Stomach smooth muscle (tissue), 2 donors: ENCODE data around the gene IREB2.
"Not testable (repeated sequence)": the region's sequence is repeated elsewhere in the genome, so short reads cannot be mapped to it uniquely, and the experiment has no call there.

ENCODE experiments used
- H3K27ac ChIP-seq: one replicate; pipeline ENCODE4 v1.7.0; 2013; ENCODE audit warnings: mild to moderate bottlenecking, low read length, inconsistent platforms
- H3K27me3 ChIP-seq, 2 donors: one replicate each; pipeline ENCODE4 v1.7.0; 2013; ENCODE audit warnings: low read length in 2 of 2; ENCODE audit not compliant: insufficient read depth in 2 of 2, control insufficient read depth in 1 of 2
- H3K36me3 ChIP-seq, 2 donors: one replicate each; pipeline ENCODE4 v1.7.0; 2013; ENCODE audit warnings: low read length in 2 of 2; ENCODE audit not compliant: control insufficient read depth in 2 of 2, insufficient read depth in 2 of 2
- H3K4me1 ChIP-seq: one replicate; pipeline ENCODE4 v1.7.0; 2013; ENCODE audit warnings: low read length; ENCODE audit not compliant: control insufficient read depth, insufficient read depth
- H3K4me3 ChIP-seq, 2 donors: one replicate each; pipeline ENCODE4 v1.7.0; 2013; ENCODE audit warnings: low read length in 2 of 2
- H3K9ac ChIP-seq, 2 donors: one replicate each; pipeline ENCODE4 v1.7.0; 2013; ENCODE audit warnings: low read length in 2 of 2, mild to moderate bottlenecking in 1 of 2
- H3K9me3 ChIP-seq, 2 donors: one replicate each; pipeline ENCODE4 v1.7.0; 2013; ENCODE audit warnings: low read length in 2 of 2; ENCODE audit not compliant: control insufficient read depth in 2 of 2
- donor health status: healthy.
- donor health status: Pancreatic carcinoma.

IREB2 gene

GRCh38 chr15:78394981-78395616, 42.9 kb upstream of the IREB2 start:
- Histone ChIP-seq H3K36me3 (no peaks in the 10 kb centered on the region), H3K4me3 (no peak overlapping the region), H3K27me3 (peaks cover 0 to 3% of the 10 kb centered on the region in 2 donors), H3K9ac (no peak overlapping the region), H3K9me3 (no peaks in the 10 kb centered on the region), H3K4me1 (peaks cover 9% of the 10 kb centered on the region), H3K27ac (no peak overlapping the region)

DNA sequence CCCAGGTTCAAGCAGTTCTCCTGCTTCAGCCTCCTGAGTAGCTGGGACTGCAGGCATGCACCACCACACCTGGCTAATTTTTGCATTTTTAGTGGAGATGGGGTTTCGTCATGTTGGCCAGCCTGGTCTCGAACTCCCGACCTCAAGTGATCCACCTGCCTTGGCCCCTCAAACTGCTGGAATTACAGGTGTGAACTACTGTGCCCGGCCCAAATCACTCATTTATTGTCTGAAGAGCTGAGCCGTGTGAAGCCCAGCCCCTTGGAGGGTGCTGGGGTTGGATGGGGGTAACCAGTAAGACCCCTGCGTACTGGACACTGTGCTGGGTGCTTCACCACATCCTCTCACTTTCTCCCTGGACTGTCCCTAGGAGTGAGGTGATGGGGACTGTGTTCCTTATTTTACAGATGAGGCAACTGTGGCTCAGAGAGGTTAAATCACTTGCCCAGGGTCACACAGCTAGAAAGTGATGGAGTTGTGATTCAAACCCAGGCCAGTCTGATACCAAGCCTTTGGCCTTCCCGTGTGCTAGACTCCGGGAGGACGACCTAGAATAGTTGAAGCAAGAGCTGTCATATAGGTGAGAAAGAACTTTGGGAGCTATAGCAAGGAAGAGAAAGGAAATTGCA, 41.7 kb upstream of the IREB2 start:
- Histone ChIP-seq H3K27ac (no peak overlapping the region), H3K36me3 (no peaks in the 10 kb centered on the region), H3K4me1 (peaks cover 9% of the 10 kb centered on the region), H3K4me3 (no peak overlapping the region), H3K9me3 (no peaks in the 10 kb centered on the region), H3K9ac (no peak overlapping the region), H3K27me3 (peaks cover 0 to 3% of the 10 kb centered on the region in 2 donors)

DNA sequence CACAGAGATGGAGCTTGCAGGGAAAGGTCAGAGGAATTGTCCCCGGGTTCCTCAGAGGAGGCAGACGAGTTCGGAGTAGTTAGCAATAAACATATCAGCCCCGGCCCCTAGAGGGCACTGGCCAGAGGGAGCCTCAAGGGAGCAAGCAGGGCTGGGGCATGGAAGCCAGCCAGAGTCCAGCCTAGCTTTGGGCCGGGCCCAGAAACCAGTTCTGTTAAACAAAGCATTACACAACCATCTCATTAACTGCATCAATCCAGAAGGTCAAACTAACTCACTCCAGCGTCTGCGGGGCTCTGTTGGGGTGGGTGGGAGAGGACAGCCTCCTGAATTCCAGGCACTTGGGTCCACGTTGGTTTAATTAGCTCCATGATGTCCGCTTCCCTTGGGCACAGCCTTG, 41.0 kb upstream of the IREB2 start:
- Histone ChIP-seq H3K9me3 (no peaks in the 10 kb centered on the region), H3K4me3 (no peak overlapping the region), H3K9ac (no peak overlapping the region), H3K4me1 (peaks cover 9% of the 10 kb centered on the region), H3K27ac (no peak overlapping the region), H3K27me3 (peaks cover 3 to 5% of the 10 kb centered on the region in 2 donors), H3K36me3 (no peaks in the 10 kb centered on the region)

- peaks cover 4 to 5% of the 10 kb centered on the region in 2 donors for H3K27me3 ChIP-seq
- H3K9me3 ChIP-seq, result no peaks in the 10 kb centered on the region
- H3K4me3 ChIP-seq, result no peak overlapping the region
- H3K27ac ChIP-seq, result no peak overlapping the region
- no peaks in the 10 kb centered on the region for H3K36me3 ChIP-seq
- peaks cover 9% of the 10 kb centered on the region for H3K4me1 ChIP-seq
- no peak overlapping the region for H3K9ac ChIP-seq
Measured at GRCh38 chr15:78397382-78397781, 40.6 kb upstream of the IREB2 start.

- Histone ChIP-seq H3K36me3 (no peaks in the 10 kb centered on the region), H3K9ac (no peak overlapping the region), H3K27ac (no peak overlapping the region), H3K4me3 (no peak overlapping the region), H3K4me1 (peaks cover 9% of the 10 kb centered on the region), H3K9me3 (no peaks in the 10 kb centered on the region), H3K27me3 (peaks cover 4 to 5% of the 10 kb centered on the region in 2 donors)
Measured at GRCh38 chr15:78398076-78398825, 39.8 kb upstream of the IREB2 start.

DNA sequence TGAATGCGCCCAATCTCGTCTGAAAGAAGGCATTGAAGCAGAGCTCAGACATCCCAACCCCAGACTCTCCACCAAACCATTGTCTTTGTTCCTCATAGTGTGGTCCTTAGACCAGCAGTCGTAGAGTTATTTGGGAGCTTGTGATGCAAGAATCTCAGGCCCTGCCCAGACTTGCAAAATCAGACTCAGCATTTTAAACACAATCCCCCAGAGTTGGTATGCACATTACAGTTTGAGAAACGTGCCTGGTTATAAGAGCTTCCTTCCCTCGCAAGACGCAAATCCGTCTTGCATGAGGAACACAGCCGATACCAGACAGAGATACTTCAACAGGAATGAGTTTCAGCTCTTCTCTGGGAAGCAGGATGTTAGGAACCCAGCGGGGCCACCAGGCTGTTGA, 38.9 kb upstream of the IREB2 start:
- Histone ChIP-seq H3K27ac (no peak overlapping the region), H3K36me3 (no peaks in the 10 kb centered on the region), H3K27me3 (peaks cover 5 to 6% of the 10 kb centered on the region in 2 donors), H3K9me3 (no peaks in the 10 kb centered on the region), H3K9ac (no peak overlapping the region), H3K4me1 (peaks cover 9% of the 10 kb centered on the region), H3K4me3 (no peak overlapping the region)

DNA sequence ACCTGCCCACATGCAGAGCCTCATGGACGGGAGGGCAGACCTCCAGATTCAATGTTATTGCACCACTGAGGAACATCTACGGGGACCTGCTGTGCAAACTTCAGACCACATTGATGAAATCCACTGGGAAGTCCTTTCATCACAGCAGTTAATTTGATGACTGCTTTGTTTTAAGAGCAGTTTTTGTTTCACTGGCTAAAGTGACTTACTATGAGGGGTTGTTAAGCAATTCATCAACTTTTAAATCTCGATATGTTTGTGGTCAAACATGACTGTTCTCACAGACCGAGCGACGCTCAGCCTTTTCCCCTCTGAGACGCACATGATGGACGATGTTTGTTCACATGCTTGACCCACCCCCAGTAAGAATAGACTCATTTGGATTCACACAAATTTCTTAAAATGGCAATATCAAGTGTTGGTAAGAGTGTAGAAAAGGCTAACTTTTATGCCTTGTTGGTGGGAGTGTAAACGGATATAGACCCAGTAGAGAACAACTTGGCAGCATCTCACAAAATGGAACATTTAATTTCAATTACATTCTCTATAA, 35.9 kb upstream of the IREB2 start:
- H3K36me3 ChIP-seq, result no peaks in the 10 kb centered on the region
- no peak overlapping the region for H3K4me3 ChIP-seq
- no peak overlapping the region for H3K27ac ChIP-seq
- peaks cover 4% of the 10 kb centered on the region for H3K4me1 ChIP-seq
- H3K27me3 ChIP-seq, result peaks cover 8 to 10% of the 10 kb centered on the region in 2 donors
- no peaks in the 10 kb centered on the region for H3K9me3 ChIP-seq
- no peak overlapping the region for H3K9ac ChIP-seq

DNA sequence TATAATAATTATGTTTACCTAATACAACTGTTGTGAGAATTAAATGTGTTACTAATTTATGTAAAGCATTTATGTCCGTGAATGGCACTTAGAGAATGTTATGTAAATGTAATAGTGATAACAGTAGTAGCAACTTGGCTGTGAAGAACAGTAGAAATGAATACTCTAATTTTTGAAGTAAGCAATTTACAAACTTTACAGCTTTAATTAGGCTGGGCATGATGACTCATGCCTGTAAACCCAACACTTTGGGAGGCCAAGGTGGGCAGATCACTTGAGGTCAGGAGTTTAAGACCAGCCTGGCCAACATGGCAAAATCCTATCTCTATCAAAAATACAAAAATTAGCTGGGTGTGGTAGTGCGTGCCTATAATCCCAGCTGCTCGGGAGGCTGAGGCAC, 33.9 kb upstream of the IREB2 start:
- no peaks in the 10 kb centered on the region for H3K9me3 ChIP-seq
- H3K4me3 ChIP-seq, result no peak overlapping the region
- H3K4me1 ChIP-seq, result no peaks in the 10 kb centered on the region
- no peak overlapping the region for H3K27ac ChIP-seq
- no peak overlapping the region for H3K9ac ChIP-seq
- H3K36me3 ChIP-seq, result no peaks in the 10 kb centered on the region
- peaks cover 8 to 10% of the 10 kb centered on the region in 2 donors for H3K27me3 ChIP-seq

DNA sequence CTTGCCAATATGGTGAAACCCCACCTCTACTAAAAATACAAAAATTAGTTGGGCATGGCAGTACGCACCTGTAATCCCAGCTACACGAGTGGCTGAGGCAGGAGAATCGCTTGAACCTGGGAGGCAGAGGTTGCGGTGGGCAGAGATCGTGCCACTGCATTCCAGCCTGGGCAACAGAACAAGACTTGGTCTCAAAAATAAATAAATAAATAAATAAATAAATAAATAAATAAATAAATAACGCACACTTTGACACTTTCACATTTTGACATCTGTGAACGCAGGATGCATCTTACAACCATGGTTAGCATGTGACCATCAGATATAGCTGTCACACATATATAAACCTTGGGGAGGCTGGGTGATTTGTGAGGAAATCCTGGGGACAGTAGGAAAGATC, 33.2 kb upstream of the IREB2 start:
- not testable (repeated sequence) for H3K36me3 ChIP-seq, H3K27ac ChIP-seq, H3K4me3 ChIP-seq, H3K4me1 ChIP-seq, H3K9ac ChIP-seq, H3K9me3 ChIP-seq
- peaks cover 8 to 10% of the 10 kb centered on the region in 2 donors for H3K27me3 ChIP-seq

DNA sequence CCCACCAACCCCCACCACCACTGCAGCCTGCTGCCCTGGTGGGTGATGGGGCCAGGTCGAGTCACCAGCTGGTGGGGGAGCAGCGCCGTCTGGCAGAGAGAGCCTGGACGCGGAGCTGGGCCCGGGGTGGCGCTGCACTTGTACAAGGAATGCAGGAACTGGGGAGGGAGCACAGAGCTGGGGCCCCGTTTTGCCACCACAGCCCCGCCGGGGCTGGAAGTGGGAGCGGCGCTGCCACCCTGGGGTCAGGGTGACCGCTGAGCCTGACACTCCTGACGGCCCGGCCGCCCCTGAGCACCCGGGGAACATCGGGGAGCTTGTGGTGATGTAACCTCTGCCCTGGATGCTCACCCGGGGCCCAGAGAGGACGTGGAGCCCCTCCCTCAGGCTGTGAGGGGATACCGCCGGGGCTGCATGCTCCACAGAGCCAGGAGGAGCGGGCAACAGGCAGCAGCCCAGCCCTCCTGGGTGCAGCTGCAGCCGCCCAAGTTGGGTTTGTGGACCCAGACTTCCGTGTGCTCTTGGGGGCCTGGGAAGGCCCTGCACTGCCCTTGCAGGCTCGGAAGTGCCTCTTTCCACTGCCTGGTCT, 32.6 kb upstream of the IREB2 start:
- Histone ChIP-seq H3K4me1 (no peaks in the 10 kb centered on the region), H3K9me3 (no peaks in the 10 kb centered on the region), H3K27me3 (peaks cover 8 to 10% of the 10 kb centered on the region in 2 donors), H3K4me3 (no peak overlapping the region), H3K9ac (no peak overlapping the region), H3K36me3 (no peaks in the 10 kb centered on the region), H3K27ac (no peak overlapping the region)
